NCI-H2171 treated with DMSO at 0.1 percent for 48 hours (cell line): ENCODE data around the gene ACADVL.

Source experiments
- DNase-seq: peaks from one replicate; lab custom pipeline; 2025; lab: John Stamatoyannopoulos, UW

The ACADVL gene

DNA sequence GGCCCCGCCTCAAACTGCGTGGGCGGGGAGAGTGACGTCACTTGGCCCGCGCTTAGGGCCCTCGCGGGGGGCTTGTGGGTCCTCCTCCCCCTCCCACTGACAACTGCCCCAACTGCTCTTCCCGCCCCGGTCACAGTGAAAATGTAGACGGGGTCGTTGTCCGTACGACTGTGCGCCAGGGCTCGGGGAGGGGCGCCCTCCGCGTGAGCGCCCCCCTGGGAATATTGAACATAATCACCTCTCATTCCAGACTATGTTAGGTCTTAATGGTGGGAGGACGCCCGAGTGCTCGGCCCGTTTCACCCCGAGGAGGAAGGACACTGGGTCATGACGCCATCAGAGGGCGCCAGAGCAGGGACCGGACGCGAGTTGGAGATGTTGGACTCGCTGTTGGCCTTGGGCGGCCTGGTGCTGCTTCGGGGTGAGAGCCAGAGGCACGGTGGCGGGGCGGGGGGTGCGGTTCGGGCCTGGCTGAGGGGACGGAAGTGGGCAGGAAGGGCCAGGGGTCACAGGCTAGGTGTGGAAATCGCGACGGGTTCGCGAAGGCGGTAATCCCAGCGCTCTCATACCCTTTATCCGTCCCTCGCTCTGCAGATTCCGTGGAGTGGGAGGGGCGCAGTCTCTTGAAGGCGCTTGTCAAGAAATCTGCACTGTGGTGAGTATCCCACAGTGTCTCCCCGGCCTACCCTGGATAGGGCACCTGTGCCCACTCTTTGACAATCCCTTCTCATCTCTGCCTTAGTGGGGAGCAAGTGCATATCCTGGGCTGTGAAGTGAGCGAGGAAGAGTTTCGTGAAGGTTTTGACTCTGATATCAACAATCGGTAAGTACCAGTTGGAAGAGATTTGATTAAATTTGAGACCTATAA is 32.7 kb downstream of the ACADVL start, which contains the start of gene ELP5:
ELP5 (plus strand) TSS at position 40 of the 868 bp plus-strand sequence; CDS start at position 376, 336 bp downstream.
- DNase-seq, result peak; percentile 93

DNA sequence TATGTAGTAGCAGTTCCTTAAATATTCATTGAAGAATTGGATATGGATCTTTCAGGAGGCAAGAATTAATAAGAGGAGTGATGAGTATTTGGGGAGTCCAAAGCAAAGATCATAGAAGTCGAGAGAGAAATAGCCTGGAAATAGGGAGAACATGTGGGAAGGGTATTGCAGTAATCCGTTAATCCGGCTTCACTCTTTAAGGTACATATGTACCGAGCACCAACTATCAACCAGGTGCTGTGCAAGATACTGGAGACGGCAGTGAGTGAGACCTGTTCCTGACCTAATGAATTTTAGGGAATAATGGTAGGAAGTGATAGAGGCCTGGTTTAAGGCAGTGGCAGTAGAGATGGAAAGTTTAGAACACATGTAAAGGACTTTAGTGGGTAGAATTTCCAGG is 33.3 kb downstream of the ACADVL start:
- DNase-seq, result no peak

DNA sequence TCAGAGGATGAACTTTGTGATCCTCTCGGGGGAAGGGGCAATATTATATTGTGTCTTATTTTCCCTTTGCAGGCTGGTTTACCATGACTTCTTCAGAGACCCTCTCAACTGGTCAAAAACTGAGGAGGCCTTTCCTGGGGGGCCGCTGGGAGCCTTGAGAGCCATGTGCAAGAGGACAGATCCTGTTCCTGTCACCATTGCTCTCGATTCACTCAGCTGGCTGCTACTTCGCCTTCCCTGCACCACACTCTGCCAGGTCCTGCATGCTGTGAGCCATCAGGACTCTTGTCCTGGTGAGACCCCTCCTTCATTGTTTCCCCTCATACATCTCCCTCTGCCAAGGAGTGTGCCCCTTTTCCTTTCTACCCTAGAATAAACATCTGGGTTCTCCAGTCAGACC is 34.8 kb downstream of the ACADVL start:
- no peak for DNase-seq

DNA sequence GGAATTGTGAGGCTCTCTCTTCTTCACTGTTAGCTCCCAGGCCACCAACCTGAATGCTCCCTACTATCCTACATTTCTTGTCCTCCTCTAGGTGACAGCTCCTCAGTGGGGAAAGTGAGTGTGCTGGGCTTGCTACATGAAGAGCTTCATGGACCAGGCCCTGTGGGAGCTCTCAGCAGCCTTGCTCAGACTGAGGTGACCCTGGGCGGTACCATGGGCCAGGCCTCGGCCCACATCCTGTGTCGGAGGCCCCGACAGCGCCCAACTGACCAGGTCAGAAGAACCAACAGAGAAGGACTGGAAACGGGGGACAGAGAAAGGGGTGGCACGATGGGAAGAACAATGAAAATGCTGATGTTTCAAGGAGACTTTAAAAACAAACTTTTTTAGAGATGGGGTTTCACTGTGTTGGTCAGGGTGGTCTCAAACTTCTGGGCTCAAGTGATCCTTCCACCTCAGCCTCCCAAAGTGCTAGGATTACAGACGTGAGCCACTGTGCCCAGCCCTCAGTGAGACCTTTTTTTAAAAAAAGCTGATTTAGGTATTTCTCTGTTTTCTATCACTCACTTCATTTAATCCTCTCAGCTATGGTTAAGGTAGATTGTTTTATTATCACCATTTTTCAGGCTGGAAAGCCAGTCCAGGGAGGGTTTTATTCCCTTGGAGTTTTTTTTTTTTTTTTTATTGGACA is 37.2 kb downstream of the ACADVL start:
- no peak for DNase-seq

- DNase-seq, result no peak
These were observed 39.2 kb downstream of the ACADVL start for GRCh38 chr17:7258731-7259554.

- DNase-seq, result no peak
These were observed 39.8 kb downstream of the ACADVL start for GRCh38 chr17:7259555-7259889.

GRCh38 chr17:7260151-7260550 is 40.4 kb downstream of the ACADVL start:
- no peak for DNase-seq

DNA sequence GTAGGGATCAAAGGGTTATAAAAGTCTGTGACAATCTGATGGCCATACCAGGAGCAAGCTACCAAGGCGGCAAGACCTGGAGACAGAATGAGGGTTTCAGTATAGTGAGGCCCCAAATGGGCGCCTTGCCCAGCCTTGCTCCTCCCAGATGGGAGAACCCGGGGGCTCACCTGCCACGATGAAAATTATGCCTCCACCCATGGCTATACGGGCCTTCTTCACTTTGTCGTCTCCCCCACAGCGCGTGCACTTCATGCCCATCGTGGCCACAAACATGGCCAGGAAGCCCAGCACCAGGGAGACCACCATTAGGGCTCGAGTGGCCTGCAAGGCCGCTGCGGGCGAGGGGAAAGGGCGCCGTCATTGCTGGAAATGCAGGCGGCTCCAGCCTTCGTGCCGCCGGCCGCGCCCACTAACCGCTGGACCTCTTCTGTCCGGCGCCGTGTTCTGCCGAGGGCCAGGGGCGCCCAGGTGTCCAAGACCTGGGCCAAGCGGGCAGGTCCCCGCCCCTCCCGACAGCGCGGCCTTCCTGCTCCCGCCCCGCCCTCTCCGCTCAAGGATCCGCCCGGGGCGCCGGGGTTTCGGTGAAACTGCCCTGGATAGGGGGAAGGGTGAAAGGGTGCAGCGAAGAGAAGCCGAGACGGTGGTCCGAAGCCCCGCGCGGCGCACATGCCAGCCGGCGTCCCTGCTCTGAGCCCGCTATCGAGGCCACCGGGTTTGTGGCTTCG is 41.1 kb downstream of the ACADVL start:
- DNase-seq, result peak; percentile 17

GRCh38 chr17:7261379-7262191 is 41.8 kb downstream of the ACADVL start:
- DNase-seq, result no peak

- peak; percentile 73 for DNase-seq
These were observed 42.6 kb downstream of the ACADVL start, which contains the start of gene CLDN7 for GRCh38 chr17:7262192-7262934. TSS of gene CLDN7 (minus strand) at chr17:7262478. CDS start at chr17:7262043, 435 bp downstream.

GRCh38 chr17:7262935-7263800 is 43.4 kb downstream of the ACADVL start:
- DNase-seq, result peak; percentile 16

DNA sequence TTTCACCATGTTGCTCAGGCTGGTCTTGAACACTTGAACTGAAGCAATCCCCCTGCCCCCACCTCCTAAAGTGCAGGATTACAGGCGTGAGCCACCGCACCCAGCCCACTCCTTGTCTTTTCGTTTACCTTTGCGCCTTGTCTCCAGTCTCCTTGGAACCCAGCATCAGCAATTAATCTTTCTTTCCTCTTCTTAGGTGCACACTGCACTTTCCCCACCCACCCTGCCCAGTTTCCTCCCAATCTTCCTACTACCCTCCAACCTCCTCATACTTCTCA is 44.0 kb downstream of the ACADVL start:
- DNase-seq, result no peak

- no peak for DNase-seq
These were observed 47.0 kb downstream of the ACADVL start for GRCh38 chr17:7266784-7267183.
